ENCODE measurements around the gene PRKG1.

DNA sequence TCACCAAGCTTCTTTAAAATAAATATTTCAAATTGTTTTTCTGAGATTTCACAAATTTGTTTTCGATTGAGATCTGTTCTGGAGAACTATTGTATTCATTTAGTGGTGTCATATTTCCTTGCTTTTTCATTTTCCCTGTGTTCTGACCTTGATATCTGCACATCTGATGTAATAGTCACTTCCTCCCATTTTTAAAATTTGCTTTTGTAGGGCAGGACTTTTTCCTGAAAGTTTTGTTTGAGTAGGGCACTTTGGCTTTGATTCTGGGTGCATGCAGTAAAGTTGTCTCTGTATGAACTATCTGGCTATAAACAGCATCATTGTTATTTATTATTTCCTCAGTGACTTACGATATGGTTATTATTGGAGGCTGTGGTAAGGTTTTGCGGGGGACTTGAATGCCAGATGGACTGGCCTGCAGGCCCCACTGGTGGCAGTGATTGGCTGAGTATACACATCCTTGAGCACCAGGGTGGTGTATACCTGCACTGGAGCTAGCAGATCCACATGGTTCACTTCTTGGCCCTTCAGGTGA lies 541.5 kb downstream of the PRKG1 start:
- TF ChIP-seq, protein P1, sequence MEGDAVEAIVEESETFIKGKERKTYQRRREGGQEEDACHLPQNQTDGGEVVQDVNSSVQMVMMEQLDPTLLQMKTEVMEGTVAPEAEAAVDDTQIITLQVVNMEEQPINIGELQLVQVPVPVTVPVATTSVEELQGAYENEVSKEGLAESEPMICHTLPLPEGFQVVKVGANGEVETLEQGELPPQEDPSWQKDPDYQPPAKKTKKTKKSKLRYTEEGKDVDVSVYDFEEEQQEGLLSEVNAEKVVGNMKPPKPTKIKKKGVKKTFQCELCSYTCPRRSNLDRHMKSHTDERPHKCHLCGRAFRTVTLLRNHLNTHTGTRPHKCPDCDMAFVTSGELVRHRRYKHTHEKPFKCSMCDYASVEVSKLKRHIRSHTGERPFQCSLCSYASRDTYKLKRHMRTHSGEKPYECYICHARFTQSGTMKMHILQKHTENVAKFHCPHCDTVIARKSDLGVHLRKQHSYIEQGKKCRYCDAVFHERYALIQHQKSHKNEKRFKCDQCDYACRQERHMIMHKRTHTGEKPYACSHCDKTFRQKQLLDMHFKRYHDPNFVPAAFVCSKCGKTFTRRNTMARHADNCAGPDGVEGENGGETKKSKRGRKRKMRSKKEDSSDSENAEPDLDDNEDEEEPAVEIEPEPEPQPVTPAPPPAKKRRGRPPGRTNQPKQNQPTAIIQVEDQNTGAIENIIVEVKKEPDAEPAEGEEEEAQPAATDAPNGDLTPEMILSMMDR (IDR thresholded peaks at IDR 0.05), result no peak
- TF ChIP-seq POLR2A (IDR thresholded peaks at IDR 0.05), result no peak
